Endodermal cell (in vitro differentiated cells): ENCODE measurements around the gene PPFIA4. TPM values are rescaled to one million over a fixed set of nuclear protein-coding genes. Genes with fewer than 3 reads are reported as not detected.

Source experiments
- DNase-seq: peaks from one replicate; pipeline ENCODE4 v3.0.0-alpha.2; 2017
- H3K27ac ChIP-seq: 2 replicates; pipeline ENCODE4 v1.5.1; 2013; ENCODE audit warnings: mild to moderate bottlenecking, low read depth, low read length, moderate library complexity
- H3K27me3 ChIP-seq: 2 replicates; pipeline ENCODE4 v1.6.1; 2013; ENCODE audit warnings: mild to moderate bottlenecking, low read length, moderate library complexity; ENCODE audit not compliant: insufficient read depth, control insufficient read depth, poor library complexity, severe bottlenecking
- H3K36me3 ChIP-seq: 2 replicates; pipeline ENCODE4 v1.7.0; 2013; ENCODE audit warnings: mild to moderate bottlenecking, low read length, moderate library complexity; ENCODE audit not compliant: control insufficient read depth, insufficient read depth
- H3K4me1 ChIP-seq: one replicate; pipeline ENCODE4 v1.7.0; 2013; ENCODE audit warnings: low read length; ENCODE audit not compliant: control insufficient read depth, insufficient read depth
- H3K4me3 ChIP-seq: 2 replicates; pipeline ENCODE4 v1.5.1; 2013; ENCODE audit warnings: mild to moderate bottlenecking, low read length, moderate library complexity
- H3K9ac ChIP-seq: 2 replicates; pipeline ENCODE4 v1.6.1; 2013; ENCODE audit warnings: mild to moderate bottlenecking, low read length, moderate library complexity; ENCODE audit not compliant: poor library complexity, severe bottlenecking; ENCODE audit errors: extremely low read depth
- H3K9me3 ChIP-seq: 2 replicates; pipeline ENCODE4 v1.6.1; 2013; ENCODE audit warnings: mild to moderate bottlenecking, low read length, moderate library complexity; ENCODE audit not compliant: control insufficient read depth
- H3K27ac Mint-ChIP-seq: 2 replicates; pipeline ENCODE4 v1.8.0; 2020; ENCODE audit warnings: mixed read lengths
- H3K27me3 Mint-ChIP-seq: 2 replicates; pipeline ENCODE4 v1.8.0; 2021; ENCODE audit warnings: mild to moderate bottlenecking, mixed read lengths; ENCODE audit not compliant: insufficient read depth
- H3K36me3 Mint-ChIP-seq: 2 replicates; pipeline ENCODE4 v1.8.0; 2020; ENCODE audit warnings: low read depth, mixed read lengths
- H3K4me1 Mint-ChIP-seq: 2 replicates; pipeline ENCODE4 v1.8.0; 2020; ENCODE audit warnings: mixed read lengths
- H3K4me3 Mint-ChIP-seq: 2 replicates; pipeline ENCODE4 v1.8.0; 2020; ENCODE audit warnings: mild to moderate bottlenecking, moderate library complexity, mixed read lengths
- H3K9me3 Mint-ChIP-seq: 2 replicates; pipeline ENCODE4 v1.8.0; 2020; ENCODE audit warnings: mild to moderate bottlenecking, mixed read lengths
- WGBS, 2 experiments: methylation state at CpG; one replicate each; pipeline versions ENCODE4 v1.1.5 to v1.1.7; 2013; ENCODE audit warnings: missing lambda C conversion rate in 2 of 2, mixed read lengths in 1 of 2; ENCODE audit not compliant: insufficient coverage in 1 of 2, insufficient read length in 1 of 2; 5-methylcytosine and 5-hydroxymethylcytosine counted together
- total RNA-seq, 2 donors: library from RNA; stranded (reverse); fragmentation: NEBNext Ultra II Directional in 1 of 2; extraction: Animal tissue kit (Norgen Biotek cat#: 25700) in 1 of 2; gene quantifications; 2 replicates in 1 of 2; 3 replicates in 1 of 2; pipeline ENCODE4 v1.2.1, GENCODE V29; 2021
- TF ChIP-seq, protein P1 (sequence below): fragments of 200-600 bp; sonication (generic); conservative IDR thresholded peaks from 2 replicates; pipeline ENCODE4 v1.5.0; 2021; ENCODE audit warnings: antibody characterized with exemption, mild to moderate bottlenecking

Gene PPFIA4
- total RNA-seq, 2 donors from 2014 or later = 8.4 to 12.1 TPM

DNA sequence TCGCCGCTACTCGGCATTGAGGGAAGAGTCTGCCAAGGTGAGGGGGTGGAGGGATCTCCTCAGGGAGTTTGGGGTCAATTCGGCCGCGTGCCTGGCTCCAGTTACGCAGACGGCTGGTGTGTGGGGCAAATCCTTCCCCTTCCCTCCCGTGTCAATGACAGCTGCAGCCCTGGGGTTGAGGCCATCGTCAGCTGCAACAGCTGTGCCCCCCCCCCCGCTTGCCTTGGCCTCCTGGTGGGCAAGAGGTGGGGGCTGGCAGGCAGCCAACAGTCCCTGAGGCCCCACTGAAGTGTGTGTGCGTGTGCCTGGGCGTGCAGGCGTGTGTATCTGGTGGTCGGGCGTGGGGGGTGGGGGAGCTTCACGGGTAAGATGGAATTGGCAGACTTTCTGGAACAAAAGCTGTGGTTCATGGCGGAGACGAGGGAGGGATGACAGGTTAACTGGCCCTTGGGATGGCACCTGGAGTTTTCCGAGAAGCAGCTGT, 25.6 kb downstream of the PPFIA4 start:
- H3K27ac ChIP-seq = no peak overlapping the region
- peaks cover 2% of the 10 kb centered on the region for H3K27me3 Mint-ChIP-seq
- H3K36me3 Mint-ChIP-seq = no peaks in the 10 kb centered on the region
- TF ChIP-seq, protein P1, sequence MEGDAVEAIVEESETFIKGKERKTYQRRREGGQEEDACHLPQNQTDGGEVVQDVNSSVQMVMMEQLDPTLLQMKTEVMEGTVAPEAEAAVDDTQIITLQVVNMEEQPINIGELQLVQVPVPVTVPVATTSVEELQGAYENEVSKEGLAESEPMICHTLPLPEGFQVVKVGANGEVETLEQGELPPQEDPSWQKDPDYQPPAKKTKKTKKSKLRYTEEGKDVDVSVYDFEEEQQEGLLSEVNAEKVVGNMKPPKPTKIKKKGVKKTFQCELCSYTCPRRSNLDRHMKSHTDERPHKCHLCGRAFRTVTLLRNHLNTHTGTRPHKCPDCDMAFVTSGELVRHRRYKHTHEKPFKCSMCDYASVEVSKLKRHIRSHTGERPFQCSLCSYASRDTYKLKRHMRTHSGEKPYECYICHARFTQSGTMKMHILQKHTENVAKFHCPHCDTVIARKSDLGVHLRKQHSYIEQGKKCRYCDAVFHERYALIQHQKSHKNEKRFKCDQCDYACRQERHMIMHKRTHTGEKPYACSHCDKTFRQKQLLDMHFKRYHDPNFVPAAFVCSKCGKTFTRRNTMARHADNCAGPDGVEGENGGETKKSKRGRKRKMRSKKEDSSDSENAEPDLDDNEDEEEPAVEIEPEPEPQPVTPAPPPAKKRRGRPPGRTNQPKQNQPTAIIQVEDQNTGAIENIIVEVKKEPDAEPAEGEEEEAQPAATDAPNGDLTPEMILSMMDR = no peak
- H3K27me3 ChIP-seq = no peaks in the 10 kb centered on the region
- H3K4me1 ChIP-seq = no peaks in the 10 kb centered on the region
- H3K27ac Mint-ChIP-seq = no peak overlapping the region
- no peak overlapping the region for H3K4me3 ChIP-seq
- no peak overlapping the region for H3K9ac ChIP-seq
- H3K9me3 Mint-ChIP-seq = no peaks in the 10 kb centered on the region
- WGBS, 2 experiments = 89 to 100% methylated on average over 12 to 20 of the region's 20 CpGs
- no peak for DNase-seq
- H3K36me3 ChIP-seq = peaks cover 5% of the 10 kb centered on the region
- H3K9me3 ChIP-seq = no peaks in the 10 kb centered on the region
- peaks cover 8% of the 10 kb centered on the region for H3K4me1 Mint-ChIP-seq
- no peak overlapping the region for H3K4me3 Mint-ChIP-seq

DNA sequence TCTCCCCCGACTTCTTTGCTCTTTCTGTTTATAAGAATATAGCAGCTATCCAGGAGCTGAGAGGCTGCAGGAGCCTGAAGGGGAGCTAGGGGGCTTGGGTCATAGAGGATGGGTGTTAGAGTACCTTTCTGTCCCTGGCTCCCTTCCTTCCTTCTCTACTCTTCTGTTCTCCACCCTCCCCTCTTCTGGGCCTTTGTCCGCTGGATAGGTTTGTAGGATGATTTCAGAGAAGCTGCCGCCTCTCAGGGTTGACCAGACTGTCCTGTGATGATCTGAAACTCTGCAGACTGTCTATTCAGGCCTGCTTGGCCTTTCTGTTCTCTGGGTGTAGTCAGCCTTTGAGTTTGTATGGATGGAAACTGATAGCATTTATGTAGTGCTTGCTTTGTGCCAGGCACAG, 26.3 kb downstream of the PPFIA4 start:
- peaks cover 5% of the 10 kb centered on the region for H3K36me3 ChIP-seq
- H3K36me3 Mint-ChIP-seq = no peaks in the 10 kb centered on the region

DNA sequence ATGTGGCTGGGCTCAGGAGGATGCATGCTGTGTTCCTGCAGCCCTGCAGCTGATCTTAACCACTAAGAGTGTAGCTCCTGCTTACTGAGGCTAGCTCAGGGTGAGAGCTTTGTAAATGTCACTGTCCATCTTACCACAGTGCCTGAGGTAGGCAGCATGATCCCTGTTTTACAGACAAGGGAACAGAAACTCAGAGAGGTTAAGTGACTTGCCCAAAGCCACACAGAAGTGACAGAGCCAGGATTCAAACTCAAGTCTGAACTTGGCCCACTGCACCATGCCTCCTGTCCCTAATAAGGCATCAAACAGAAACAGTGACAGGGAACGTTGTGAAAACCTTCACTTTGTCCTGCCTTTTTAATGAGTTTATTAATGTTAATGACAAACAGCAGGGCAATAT, 27.9 kb downstream of the PPFIA4 start:
- Mint-ChIP-seq H3K4me3 (no peak overlapping the region), H3K27me3 (peaks cover 2% of the 10 kb centered on the region), H3K4me1 (peaks cover 6% of the 10 kb centered on the region), H3K27ac (no peak overlapping the region), H3K36me3 (no peaks in the 10 kb centered on the region), H3K9me3 (no peaks in the 10 kb centered on the region)
- H3K4me3 ChIP-seq = no peak overlapping the region
- H3K4me1 ChIP-seq = no peaks in the 10 kb centered on the region
- TF ChIP-seq, protein P1 = no peak
- H3K27me3 ChIP-seq = no peaks in the 10 kb centered on the region
- no peak overlapping the region for H3K27ac ChIP-seq
- H3K36me3 ChIP-seq = peaks cover 5% of the 10 kb centered on the region
- no peaks in the 10 kb centered on the region for H3K9me3 ChIP-seq
- 80 to 86% methylated on average over 1 of the region's 1 CpG for WGBS, 2 experiments
- no peak overlapping the region for H3K9ac ChIP-seq
- DNase-seq = no peak

More for the DNA sequence above, 26.3 kb downstream of the PPFIA4 start:
- Histone ChIP-seq H3K4me1 (no peaks in the 10 kb centered on the region), H3K9ac (no peak overlapping the region), H3K9me3 (no peaks in the 10 kb centered on the region), H3K4me3 (no peak overlapping the region), H3K27ac (no peak overlapping the region), H3K27me3 (no peaks in the 10 kb centered on the region)
- no peak for DNase-seq
- Mint-ChIP-seq H3K4me1 (peaks cover 8% of the 10 kb centered on the region), H3K27ac (no peak overlapping the region), H3K9me3 (no peaks in the 10 kb centered on the region), H3K27me3 (no peaks in the 10 kb centered on the region), H3K4me3 (no peak overlapping the region)
- TF ChIP-seq, protein P1 = no peak
- 83 to 88% methylated on average over 1 to 3 of the region's 3 CpGs for WGBS, 2 experiments
